GM12872 (cell line): ENCODE measurements around the gene KDM4D.
A peak's percentile ranks its signal among the peaks of the same experiment; 100 is the strongest.

Experiments used
- TF ChIP-seq, protein P1 (sequence below): IDR thresholded peaks from 3 replicates; pipeline ENCODE4 v1.5.1; 2011; ENCODE audit warnings: low read depth, mild to moderate bottlenecking, low read length, moderate library complexity; ENCODE audit not compliant: insufficient read depth

The KDM4D gene

DNA sequence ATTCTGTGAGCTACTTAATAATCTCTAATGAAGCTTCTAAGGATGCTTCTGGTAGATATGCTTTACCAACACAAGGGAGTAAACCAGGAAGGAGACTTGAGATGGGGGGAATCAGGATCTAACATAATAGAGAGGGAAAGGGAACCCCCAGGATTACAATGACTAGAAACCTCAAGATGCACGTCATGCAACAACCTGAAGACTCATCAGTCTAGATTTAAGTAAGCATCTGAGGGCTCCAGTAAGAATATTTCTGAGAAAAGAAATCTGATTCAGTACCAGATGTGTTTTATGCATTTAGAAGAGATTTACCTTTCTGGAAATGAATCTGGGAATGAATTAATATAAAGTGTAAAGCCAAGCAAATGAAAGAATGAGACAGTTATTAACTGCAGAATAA is 15.2 kb downstream of the KDM4D start:
- TF ChIP-seq, protein P1, sequence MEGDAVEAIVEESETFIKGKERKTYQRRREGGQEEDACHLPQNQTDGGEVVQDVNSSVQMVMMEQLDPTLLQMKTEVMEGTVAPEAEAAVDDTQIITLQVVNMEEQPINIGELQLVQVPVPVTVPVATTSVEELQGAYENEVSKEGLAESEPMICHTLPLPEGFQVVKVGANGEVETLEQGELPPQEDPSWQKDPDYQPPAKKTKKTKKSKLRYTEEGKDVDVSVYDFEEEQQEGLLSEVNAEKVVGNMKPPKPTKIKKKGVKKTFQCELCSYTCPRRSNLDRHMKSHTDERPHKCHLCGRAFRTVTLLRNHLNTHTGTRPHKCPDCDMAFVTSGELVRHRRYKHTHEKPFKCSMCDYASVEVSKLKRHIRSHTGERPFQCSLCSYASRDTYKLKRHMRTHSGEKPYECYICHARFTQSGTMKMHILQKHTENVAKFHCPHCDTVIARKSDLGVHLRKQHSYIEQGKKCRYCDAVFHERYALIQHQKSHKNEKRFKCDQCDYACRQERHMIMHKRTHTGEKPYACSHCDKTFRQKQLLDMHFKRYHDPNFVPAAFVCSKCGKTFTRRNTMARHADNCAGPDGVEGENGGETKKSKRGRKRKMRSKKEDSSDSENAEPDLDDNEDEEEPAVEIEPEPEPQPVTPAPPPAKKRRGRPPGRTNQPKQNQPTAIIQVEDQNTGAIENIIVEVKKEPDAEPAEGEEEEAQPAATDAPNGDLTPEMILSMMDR, result no peak

DNA sequence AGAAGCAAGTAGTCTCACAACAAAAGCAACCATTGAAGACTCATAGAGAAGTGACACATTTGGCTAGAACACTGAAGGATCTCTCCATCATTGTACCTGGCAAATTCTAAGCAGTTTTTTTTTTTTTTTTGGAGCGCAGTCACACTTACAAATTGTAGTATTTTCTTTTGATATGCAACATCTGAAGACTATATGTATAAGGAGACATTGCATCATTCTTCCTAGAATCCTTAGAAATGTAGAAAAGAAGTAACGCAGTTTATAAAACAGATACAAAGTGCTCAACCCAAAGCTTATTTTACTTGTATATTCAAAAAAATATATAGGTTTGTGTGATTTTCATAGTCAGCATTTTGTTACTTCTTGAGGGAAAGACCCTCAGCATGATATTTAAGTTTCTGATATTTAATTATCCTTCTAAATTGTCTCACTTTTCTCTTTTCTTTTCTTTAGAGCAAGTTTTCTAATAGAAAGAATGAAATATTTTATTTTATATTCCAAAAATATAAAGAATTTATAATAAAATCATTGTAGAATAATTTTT is 20.0 kb downstream of the KDM4D start:
- TF ChIP-seq, protein P1, result no peak

DNA sequence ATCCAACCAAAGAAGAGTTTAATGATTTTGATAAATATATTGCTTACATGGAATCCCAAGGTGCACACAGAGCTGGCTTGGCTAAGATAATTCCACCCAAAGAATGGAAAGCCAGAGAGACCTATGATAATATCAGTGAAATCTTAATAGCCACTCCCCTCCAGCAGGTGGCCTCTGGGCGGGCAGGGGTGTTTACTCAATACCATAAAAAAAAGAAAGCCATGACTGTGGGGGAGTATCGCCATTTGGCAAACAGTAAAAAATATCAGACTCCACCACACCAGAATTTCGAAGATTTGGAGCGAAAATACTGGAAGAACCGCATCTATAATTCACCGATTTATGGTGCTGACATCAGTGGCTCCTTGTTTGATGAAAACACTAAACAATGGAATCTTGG is 23.9 kb downstream of the KDM4D start:
- TF ChIP-seq, protein P1, result 0 out of 3 replicates have a peak, but pooled peaks have one; percentile 23

DNA sequence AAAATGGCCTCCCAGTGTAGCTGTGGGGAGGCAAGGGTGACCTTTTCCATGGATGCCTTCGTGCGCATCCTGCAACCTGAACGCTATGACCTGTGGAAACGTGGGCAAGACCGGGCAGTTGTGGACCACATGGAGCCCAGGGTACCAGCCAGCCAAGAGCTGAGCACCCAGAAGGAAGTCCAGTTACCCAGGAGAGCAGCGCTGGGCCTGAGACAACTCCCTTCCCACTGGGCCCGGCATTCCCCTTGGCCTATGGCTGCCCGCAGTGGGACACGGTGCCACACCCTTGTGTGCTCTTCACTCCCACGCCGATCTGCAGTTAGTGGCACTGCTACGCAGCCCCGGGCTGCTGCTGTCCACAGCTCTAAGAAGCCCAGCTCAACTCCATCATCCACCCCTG is 24.8 kb downstream of the KDM4D start:
- TF ChIP-seq, protein P1, result no peak

DNA sequence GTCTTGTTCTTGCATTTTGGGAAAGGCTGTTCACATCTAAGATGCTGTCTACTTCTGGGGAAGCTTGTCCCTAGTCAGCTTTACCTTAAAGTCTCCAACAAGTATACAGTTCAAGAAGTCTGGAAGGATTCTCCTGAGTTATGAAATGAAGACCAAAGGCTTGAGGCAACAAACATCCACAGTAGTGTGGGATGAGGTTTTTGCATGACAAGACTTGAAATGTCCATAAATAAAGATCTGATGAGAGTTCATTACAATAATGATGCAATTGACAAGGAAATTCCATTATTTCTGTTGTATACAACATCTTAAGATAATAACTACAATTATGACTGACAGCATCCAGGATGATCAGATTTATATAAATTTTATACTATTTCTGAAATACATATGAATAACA is 30.2 kb downstream of the KDM4D start:
- TF ChIP-seq, protein P1, result no peak

DNA sequence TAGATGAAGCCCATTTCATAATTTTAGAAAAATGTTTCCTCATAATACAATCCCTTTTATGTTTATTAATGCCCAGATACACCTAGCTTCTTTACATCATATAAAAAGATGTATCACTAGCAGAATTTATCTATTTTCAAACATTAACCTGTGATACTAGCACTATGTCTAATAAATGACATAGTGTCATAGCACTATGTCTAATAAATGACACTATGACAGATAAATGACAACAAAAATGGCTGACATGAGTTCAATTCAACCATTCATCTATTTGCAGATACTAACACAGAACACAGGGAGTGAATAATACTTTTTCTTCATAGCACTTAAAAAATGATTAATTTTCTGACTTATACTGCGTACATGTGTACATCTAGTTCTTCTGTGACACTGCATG is 32.1 kb downstream of the KDM4D start:
- TF ChIP-seq, protein P1, result no peak

DNA sequence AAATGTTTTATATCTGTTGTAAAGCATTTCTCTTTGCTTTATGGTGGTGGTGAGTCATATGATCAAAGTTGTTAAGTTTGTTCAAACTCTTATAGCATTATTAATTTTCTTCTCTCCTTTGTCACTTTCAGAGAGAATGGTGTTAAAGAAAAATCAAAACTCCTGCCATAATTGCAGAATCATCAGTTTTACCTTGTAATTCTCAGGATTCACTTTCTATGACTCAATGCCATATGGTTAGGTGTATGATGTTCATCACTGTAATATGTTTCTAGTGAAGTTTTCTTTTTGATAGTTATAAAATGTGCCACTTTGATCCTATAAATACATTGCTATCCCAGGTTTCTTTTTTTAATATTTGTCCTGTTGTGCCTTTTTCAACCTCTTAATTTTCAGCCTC is 37.9 kb downstream of the KDM4D start:
- TF ChIP-seq, protein P1, result no peak
